HG02884 (cell line): ENCODE data around the gene IDI2.
"Not testable (repeated sequence)": the region's sequence is repeated elsewhere in the genome, so short reads cannot be mapped to it uniquely, and the experiment has no call there.

Source experiments
- ATAC-seq: cut with Tn5 transposase; IDR thresholded peaks from one replicate; pipeline ENCODE4 v1.9.1; 2021; ENCODE audit warnings: mild to moderate bottlenecking, moderate library complexity; ENCODE audit not compliant: unreplicated experiment

The IDI2 gene

GRCh38 chr10:1009947-1010346 lies 15.7 kb downstream of the IDI2 start:
- ATAC-seq = not testable (repeated sequence)

GRCh38 chr10:1009071-1009494 lies 16.6 kb downstream of the IDI2 start:
- no peak for ATAC-seq

GRCh38 chr10:1007583-1007982 lies 18.1 kb downstream of the IDI2 start:
- ATAC-seq = no peak

- ATAC-seq = no peak
These were observed 19.1 kb downstream of the IDI2 start for GRCh38 chr10:1006573-1006972.

GRCh38 chr10:1003884-1004670 lies 21.6 kb downstream of the IDI2 start:
- no peak for ATAC-seq

GRCh38 chr10:1002425-1003006 lies 23.1 kb downstream of the IDI2 start:
- no peak for ATAC-seq

GRCh38 chr10:997266-998022 lies 28.2 kb downstream of the IDI2 start:
- ATAC-seq = no peak

- no peak for ATAC-seq
These were observed 29.6 kb downstream of the IDI2 start for GRCh38 chr10:996031-996430.

GRCh38 chr10:995559-995926 lies 30.1 kb downstream of the IDI2 start:
- ATAC-seq = no peak

- ATAC-seq = no peak
These were observed 30.7 kb downstream of the IDI2 start for GRCh38 chr10:994836-995558.

GRCh38 chr10:992871-993270 lies 32.8 kb downstream of the IDI2 start:
- ATAC-seq = no peak

GRCh38 chr10:992467-992866 lies 33.2 kb downstream of the IDI2 start:
- no peak for ATAC-seq

- ATAC-seq = no peak
These were observed 34.9 kb downstream of the IDI2 start for GRCh38 chr10:990808-991207.

- no peak for ATAC-seq
These were observed 36.8 kb downstream of the IDI2 start for GRCh38 chr10:988667-989545.

- ATAC-seq = peak; percentile 94
These were observed 37.6 kb downstream of the IDI2 start, which contains the start of gene GTPBP4 for GRCh38 chr10:987870-988666. Gene GTPBP4 (plus strand): TSS chr10:988434. CDS start chr10:988480, 46 bp downstream.

GRCh38 chr10:987620-987869 lies 38.1 kb downstream of the IDI2 start:
- ATAC-seq = no peak

- no peak for ATAC-seq
These were observed 38.6 kb downstream of the IDI2 start for GRCh38 chr10:986881-987619.

- ATAC-seq = no peak
These were observed 39.4 kb downstream of the IDI2 start for GRCh38 chr10:986137-986825.
